ENCODE results near the gene MRPS6. TPM values are rescaled to one million over a fixed set of nuclear protein-coding genes. Genes with fewer than 3 reads are reported as not detected.

The MRPS6 gene
- total RNA-seq, 1 experiment from 2014 or later: 19.0 TPM

DNA sequence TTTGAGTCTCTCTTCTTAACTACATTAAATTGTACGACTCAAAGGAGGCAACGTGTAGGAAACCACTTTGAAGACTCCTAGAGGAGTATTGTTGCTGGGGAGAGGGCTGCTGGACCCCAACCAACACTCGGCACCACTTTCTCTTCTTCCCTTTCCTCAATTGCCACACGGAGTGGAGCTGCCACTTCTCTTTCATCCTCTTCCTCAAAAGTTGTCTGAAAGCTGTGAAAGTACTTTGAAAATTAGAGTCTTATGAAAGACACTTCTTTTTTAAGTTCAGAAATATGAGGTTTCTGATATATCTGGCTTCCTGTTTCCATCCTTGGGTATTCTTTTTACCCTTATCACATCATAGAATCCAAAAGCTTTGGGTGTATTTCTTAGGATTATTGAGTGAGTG, 59.5 kb downstream of the MRPS6 start:
- no peak for DNase-seq (ENCODE audit: low spot score)

DNA sequence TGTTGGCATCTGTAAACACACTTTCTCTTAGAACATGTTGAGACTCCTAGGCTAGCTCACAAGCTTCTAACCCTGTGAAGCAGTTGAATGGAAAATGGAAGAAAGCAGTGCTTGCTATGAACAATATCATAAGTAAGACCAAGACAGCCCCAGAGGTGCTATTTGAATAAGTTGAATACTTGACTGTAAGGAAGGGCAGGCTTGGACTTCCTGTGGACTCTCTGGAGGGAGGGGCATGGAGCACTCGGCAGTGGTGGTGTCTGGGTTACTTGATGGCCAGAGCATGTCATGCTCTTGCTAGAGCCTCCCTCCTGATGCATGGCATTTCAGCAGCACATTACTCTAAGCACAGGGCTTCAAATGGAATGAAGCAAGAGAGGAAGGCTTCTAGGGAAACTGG, 60.0 kb downstream of the MRPS6 start:
- no peak for DNase-seq (ENCODE audit: low spot score)

- no peak for DNase-seq (ENCODE audit: low spot score)
Measured at GRCh38 chr21:34133802-34134201, 60.4 kb downstream of the MRPS6 start.

DNA sequence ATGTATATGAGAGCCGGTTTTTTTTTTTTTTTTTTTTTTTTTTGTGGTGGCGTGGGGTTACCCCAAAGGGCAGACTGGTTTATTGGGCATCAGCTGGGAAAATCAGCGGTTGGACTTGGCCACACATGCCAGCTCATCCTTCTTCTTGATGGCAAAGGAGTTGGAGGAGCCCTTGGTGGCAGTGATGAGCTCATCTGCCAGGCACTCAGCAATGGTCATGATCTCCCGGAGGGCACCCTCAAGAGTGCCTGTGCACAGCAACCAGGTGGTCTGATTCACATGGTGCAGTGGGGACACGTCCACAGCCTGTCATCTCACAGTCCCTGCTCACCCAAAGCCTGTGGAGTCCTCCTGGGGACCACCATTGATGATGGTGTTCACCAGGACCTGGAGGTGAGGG, 62.0 kb downstream of the MRPS6 start:
- no peak for DNase-seq (ENCODE audit: low spot score)

- DNase-seq (ENCODE audit: low spot score): no peak
Measured at GRCh38 chr21:34141373-34141772, 68.0 kb downstream of the MRPS6 start.

DNA sequence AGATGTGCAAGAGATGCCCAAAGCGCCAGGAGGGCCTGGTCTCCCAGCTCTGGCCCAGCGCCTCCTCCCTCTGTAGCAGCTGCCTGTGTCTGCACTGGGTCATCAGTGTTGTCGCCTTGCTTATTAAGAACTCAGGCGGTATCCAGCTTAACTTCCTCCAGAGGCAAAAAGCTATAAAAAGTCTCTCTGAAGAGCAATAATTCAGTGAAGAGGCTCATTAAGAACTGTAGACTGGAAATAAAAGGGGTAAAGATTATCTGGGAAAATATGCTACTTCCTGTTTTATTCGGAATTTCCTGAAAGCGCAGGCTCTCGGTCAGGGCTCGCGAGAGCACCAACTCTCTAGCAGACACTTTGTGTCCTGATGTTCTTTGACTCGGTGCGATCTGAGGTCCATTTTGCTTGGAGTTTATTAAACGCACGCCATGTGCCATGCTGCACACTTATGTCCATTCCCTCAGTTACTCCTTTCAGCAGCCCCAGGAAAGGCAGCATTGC, 70.4 kb downstream of the MRPS6 start:
- no peak for DNase-seq (ENCODE audit: low spot score)

DNA sequence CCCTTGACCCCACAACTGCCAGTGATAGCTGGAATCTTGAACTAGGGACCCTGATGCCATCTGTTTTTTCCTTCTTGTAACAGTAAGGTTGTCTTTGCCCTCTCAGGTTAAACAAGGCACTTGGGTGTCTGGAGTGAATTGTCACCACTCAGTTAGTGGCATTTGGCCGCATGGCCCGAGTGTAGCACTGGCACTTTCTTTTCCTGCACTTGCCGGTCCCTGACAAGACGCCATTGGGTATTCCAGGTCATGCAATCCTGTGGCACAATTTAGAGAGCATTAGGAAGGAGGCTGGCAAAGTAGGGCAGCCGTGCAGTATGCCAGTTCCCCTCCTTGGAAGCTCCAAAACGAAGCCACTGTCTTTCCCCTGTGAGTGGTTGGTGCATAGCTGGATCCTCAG, 70.8 kb downstream of the MRPS6 start:
- DNase-seq (ENCODE audit: low spot score): no peak

DNA sequence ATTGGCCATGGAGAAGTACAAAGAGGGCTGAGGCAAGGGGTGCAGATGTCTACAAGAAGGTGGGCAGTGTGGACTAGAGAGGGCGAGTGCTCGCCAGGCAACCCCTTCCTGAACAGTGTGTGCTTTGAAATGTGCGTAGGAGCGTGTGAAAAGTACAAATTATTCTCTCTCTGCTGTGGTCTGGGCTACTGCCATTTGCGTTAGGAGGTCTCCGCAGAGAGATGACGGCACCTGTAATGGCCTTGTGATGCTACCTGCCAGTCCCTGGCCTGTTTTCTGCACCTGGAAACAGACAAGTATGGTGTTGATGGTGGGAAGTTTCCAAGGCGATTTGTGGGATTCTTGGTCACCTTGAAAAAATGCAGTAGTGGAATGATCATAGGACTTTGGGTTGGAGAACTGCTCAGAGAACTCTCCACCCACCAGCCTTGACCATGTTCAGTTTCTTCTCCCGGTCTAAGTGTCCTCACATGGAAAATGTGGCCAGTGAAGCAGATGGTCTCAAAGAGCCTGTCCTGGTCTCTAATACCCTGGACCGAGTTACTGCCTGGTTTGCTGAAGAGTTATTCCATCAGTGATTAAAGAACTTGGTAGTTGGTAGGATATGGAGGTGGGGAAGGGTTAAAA, 74.5 kb downstream of the MRPS6 start:
- no peak for DNase-seq (ENCODE audit: low spot score)

DNA sequence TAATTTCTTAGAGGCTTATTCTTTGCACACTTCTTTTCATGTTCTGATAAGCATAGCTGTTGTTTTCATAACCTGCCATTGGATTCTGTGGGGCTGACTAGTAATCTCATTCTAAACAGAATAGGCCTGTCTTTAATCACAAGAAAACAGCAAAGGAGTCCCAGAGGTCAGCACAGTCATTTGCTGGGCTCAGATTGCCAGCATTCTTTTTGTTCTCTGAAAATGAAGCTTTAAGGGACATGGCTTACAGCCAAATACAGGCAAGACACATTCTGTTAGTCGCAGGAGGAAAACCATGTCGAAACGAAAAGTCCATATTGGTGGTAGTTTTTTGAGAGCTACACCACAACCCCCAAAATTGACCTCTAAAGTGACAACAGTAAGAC, 75.0 kb downstream of the MRPS6 start:
- no peak for DNase-seq (ENCODE audit: low spot score)

- DNase-seq (ENCODE audit: low spot score): no peak
Measured at GRCh38 chr21:34148826-34149558, 75.6 kb downstream of the MRPS6 start.

DNA sequence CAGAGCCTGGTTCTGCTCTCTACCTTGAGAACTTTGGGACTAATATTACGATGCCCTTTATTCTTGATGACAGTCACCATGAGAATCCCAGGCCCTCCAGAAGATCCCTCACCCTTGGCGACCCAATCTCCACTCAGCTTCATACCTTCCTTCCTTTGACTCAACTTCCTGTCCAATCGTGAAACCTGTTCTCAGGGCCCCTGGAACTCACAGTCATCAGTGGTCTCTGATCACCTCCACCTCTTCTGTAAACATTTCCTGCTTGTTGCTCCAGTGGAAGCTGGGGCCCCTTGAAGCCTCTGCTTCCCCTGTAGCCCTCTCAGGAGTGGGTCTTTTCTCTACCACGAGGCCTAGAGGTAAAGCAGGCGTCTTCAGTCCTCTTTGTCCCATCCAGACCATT, 79.1 kb downstream of the MRPS6 start:
- no peak for DNase-seq (ENCODE audit: low spot score)

DNA sequence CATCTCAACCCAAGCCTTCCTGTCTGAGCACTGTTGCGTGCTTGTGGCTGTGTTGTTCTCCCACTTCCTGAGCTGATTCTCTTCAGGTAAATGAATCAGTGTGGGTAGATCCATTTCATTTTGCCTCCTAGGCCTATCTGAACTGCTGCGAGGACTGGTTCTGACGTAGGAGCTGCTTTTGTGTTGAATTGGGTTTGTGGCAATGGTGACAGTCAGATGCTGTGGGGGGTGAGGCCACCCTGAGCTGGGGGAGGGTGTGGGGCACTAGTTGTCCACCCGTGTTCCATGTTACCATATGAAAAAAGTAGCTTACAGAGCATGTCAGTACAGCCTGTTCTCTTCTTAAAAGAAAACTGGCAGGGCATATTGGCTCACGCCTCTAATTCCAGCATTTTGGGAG, 81.5 kb downstream of the MRPS6 start:
- DNase-seq (ENCODE audit: low spot score): no peak

GRCh38 chr21:34156957-34157356, 83.6 kb downstream of the MRPS6 start:
- no peak for DNase-seq (ENCODE audit: low spot score)

GRCh38 chr21:34157521-34157920, 84.1 kb downstream of the MRPS6 start:
- DNase-seq (ENCODE audit: low spot score): no peak

DNA sequence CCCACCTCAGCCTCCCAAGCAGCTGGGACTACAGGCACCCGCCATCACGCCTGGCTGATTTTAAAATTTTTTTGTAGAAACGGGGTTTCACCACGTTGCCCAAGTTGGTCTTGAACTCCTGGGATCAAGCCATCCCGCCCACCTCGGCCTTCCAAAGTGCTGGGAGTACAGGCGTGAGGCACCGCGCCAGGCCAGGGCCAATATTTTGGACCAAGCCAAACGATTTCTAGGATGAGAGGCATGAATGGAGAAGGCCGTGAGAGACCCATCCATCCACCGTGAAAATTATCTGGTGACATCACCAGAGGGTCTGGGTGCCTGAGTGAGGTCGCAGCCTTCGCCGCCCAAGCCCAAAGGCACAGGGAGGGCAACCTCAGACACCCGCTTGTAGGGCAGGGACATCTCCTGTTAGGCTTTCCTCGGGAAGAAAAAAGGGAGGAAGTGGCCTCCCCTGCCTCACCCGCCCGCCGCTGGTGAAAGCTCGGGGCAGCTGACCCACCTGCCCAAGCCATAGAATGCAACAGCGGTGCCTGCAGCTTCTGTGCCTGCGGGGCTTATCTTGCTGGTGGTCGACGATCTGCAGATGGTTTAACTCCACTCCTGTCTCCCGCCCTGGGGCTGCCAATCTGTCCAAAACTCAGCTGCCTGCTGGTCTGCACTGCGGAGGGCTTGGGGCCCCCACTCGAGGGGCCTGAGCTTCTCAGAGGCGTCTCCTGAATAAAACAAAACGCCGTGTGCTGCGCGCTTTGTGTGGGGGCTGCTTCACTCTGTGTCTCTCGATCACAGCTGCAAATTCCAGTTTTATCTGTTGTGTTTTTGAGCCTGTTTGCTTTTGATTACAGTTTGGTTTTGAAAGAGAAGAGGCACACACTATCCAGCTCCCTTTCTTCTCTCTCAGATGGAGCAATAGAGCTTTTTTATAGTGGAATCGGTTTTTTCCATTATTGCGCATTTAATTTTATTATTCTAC, 85.8 kb downstream of the MRPS6 start:
- no peak for DNase-seq (ENCODE audit: low spot score)

DNA sequence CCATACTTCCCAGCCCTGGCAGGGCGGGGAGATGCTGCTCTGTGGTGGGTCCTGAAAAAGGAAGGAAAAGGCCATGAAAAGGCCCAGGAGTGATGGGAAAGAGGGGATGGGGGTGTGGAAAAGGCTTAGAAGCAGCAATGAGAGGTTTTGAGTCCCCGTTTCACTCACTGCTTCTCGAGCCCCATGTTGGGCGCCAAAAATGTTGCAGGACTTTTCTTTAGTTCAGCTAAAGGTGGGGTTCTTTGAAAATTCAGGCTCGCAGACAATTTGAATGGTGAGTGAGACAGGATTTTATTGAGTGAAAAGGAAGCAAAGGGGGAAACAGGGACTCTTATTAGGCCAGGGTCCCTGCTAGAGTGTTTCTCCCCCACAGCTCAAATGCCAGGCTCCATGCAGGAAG, 93.1 kb downstream of the MRPS6 start:
- DNase-seq (ENCODE audit: low spot score): no peak

DNA sequence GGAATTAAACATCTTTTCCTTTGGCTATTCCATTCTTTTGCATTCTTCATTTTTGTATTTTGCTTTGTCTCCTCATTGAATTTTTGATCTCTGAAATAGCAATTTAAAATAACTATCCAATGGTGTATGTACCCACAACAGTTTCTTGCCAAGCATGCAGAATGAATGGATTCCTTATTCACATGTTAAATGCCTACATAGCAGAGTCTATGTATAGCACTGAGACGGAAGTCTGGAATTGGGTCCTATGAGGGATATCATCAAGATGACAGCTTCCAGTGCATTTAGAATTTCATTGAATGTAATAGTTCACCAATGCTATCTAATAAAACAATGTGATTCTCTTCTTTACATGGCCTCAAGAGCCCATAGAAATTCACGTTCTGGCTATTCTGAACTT, 97.5 kb downstream of the MRPS6 start:
- DNase-seq (ENCODE audit: low spot score): no peak

DNA sequence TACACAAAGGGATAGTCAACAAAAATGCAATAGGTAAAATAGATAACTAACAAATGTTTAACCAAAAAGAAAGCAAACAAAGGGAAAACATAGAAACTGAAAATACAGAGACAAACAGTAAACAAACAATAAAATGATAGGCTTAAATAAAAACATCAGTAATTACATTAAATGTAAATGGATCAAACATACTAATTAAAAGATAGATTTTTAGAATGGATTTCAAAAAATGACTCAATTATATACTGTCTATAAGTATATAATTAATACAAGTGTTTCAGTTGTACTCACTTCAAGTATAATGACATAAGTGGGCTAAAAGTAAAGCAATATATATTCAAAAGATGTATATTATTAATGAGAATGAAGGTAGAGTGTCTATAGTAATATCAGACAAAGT, 101.1 kb downstream of the MRPS6 start:
- no peak for DNase-seq (ENCODE audit: low spot score)

DNA sequence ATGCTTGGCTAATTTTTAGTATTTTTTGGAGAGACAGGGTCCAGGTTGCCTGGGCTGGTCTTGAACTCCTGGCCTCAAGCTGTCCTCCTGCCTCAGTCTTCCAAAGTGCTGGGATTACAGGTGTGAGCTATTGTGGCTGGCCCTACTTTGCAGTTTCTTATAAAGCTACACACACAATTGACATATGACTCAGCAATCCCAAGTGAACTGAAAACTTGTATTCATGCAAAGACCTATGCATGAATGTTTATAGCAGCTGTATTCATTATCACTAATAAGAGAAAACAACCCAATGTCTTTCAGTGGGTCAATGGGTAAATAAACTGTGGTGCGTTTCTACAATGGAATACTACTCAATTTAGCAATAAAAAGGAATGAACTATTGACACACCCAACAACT, 103.1 kb downstream of the MRPS6 start:
- DNase-seq (ENCODE audit: low spot score): no peak

GRCh38 chr21:34177919-34178567, 104.7 kb downstream of the MRPS6 start:
- DNase-seq (ENCODE audit: low spot score): no peak

- no peak for DNase-seq (ENCODE audit: low spot score)
Measured at GRCh38 chr21:34179204-34179935, 106.0 kb downstream of the MRPS6 start.
